Activated T-cell treated with anti-CD3 and anti-CD28 coated beads, Interleukin-2, amount 50 U/mL, for 72 hours (primary cell): ENCODE results near the gene ELN. TPM values are rescaled to one million over a fixed set of nuclear protein-coding genes. Genes with fewer than 3 reads are reported as not detected.
"Not testable (repeated sequence)": the region's sequence is repeated elsewhere in the genome, so short reads cannot be mapped to it uniquely, and the experiment has no call there.

Source experiments
- ATAC-seq, 2 donors: fragments of 150-1000 bp; cut with Tn5 transposase; replicated peaks in 1 of 2; 2 replicates each; pipeline ENCODE4 v1.10.0; 2021; ENCODE audit warnings: moderate library complexity in 2 of 2, mild to moderate bottlenecking in 1 of 2
- DNase-seq, 2 donors: peaks; one replicate each; pipeline ENCODE4 v3.0.0; 2021 to 2022; ENCODE audit warnings: mixed read lengths in 1 of 2
- H3K27ac Mint-ChIP-seq: one replicate; pipeline ENCODE4 v1.8.0; 2022; ENCODE audit warnings: mild to moderate bottlenecking, moderate library complexity, mixed read lengths
- H3K27me3 Mint-ChIP-seq: one replicate; pipeline ENCODE4 v1.8.0; 2022; ENCODE audit warnings: low read depth, mixed read lengths
- H3K36me3 Mint-ChIP-seq, 2 donors: one replicate each; pipeline ENCODE4 v1.8.0; 2022; ENCODE audit warnings: mixed read lengths in 2 of 2, mild to moderate bottlenecking in 1 of 2; ENCODE audit not compliant: insufficient read depth in 2 of 2
- H3K4me1 Mint-ChIP-seq: one replicate; pipeline ENCODE4 v1.8.0; 2022; ENCODE audit warnings: low read depth, mixed read lengths
- H3K4me3 Mint-ChIP-seq, 2 donors: one replicate each; pipeline ENCODE4 v1.8.0; 2022; ENCODE audit warnings: mild to moderate bottlenecking in 2 of 2, mixed read lengths in 2 of 2, moderate library complexity in 2 of 2
- H3K9me3 Mint-ChIP-seq, 2 donors: one replicate each; pipeline ENCODE4 v1.8.0; 2022; ENCODE audit warnings: mixed read lengths in 2 of 2
- total RNA-seq, 2 donors: library from RNA; stranded (reverse); gene quantifications; one replicate each; pipeline ENCODE4 v1.2.3, GENCODE V29; 2022

ELN gene
- total RNA-seq, 2 donors from 2014 or later: not detected

- ATAC-seq (no peak), DNase-seq (no peak)
- peaks cover 7% of the 10 kb centered on the region for H3K4me1 Mint-ChIP-seq
- H3K9me3 Mint-ChIP-seq: no peaks in the 10 kb centered on the region
- no peaks in the 10 kb centered on the region for H3K36me3 Mint-ChIP-seq
- no peaks in the 10 kb centered on the region for H3K27me3 Mint-ChIP-seq
- H3K4me3 Mint-ChIP-seq: no peak overlapping the region
- H3K27ac Mint-ChIP-seq: no peak overlapping the region
These were observed 21.3 kb upstream of the ELN start for GRCh38 chr7:74006451-74007241.

- Mint-ChIP-seq H3K9me3 (no peaks in the 10 kb centered on the region), H3K27me3 (no peaks in the 10 kb centered on the region), H3K4me3 (no peak overlapping the region), H3K27ac (no peak overlapping the region), H3K4me1 (peaks cover 7% of the 10 kb centered on the region), H3K36me3 (no peaks in the 10 kb centered on the region)
- ATAC-seq (no peak), DNase-seq (no peak)
These were observed 20.8 kb upstream of the ELN start for GRCh38 chr7:74007242-74007567.

- Mint-ChIP-seq H3K27me3 (no peaks in the 10 kb centered on the region), H3K9me3 (no peaks in the 10 kb centered on the region), H3K36me3 (no peaks in the 10 kb centered on the region), H3K4me3 (no peak overlapping the region), H3K27ac (no peak overlapping the region), H3K4me1 (no peaks in the 10 kb centered on the region)
- ATAC-seq (no peak), DNase-seq (no peak)
These were observed 19.3 kb upstream of the ELN start for GRCh38 chr7:74008687-74009086.

- no peaks in the 10 kb centered on the region for H3K9me3 Mint-ChIP-seq
- H3K27me3 Mint-ChIP-seq: no peaks in the 10 kb centered on the region
- H3K4me1 Mint-ChIP-seq: no peaks in the 10 kb centered on the region
- no peaks in the 10 kb centered on the region for H3K36me3 Mint-ChIP-seq
- no peak overlapping the region for H3K27ac Mint-ChIP-seq
- no peak overlapping the region for H3K4me3 Mint-ChIP-seq
- DNase-seq (no peak), ATAC-seq (no peak)
These were observed 18.3 kb upstream of the ELN start for GRCh38 chr7:74009719-74010118.

- no peak overlapping the region for H3K4me3 Mint-ChIP-seq
- no peak overlapping the region for H3K27ac Mint-ChIP-seq
- no peaks in the 10 kb centered on the region for H3K36me3 Mint-ChIP-seq
- no peaks in the 10 kb centered on the region for H3K27me3 Mint-ChIP-seq
- H3K9me3 Mint-ChIP-seq: no peaks in the 10 kb centered on the region
- no peaks in the 10 kb centered on the region for H3K4me1 Mint-ChIP-seq
- ATAC-seq (no peak), DNase-seq (no peak)
These were observed 17.6 kb upstream of the ELN start for GRCh38 chr7:74010407-74010806.

GRCh38 chr7:74011421-74011820 lies 16.6 kb upstream of the ELN start:
- not testable (repeated sequence) for H3K4me1 Mint-ChIP-seq, H3K27ac Mint-ChIP-seq, H3K9me3 Mint-ChIP-seq, DNase-seq, H3K36me3 Mint-ChIP-seq, ATAC-seq, H3K4me3 Mint-ChIP-seq, H3K27me3 Mint-ChIP-seq

GRCh38 chr7:74012842-74013249 lies 15.1 kb upstream of the ELN start:
- Mint-ChIP-seq H3K4me3 (no peak overlapping the region), H3K9me3 (no peaks in the 10 kb centered on the region)
- ATAC-seq: peak in 1 of 2 donors; percentile 35

GRCh38 chr7:74013539-74014272 lies 14.3 kb upstream of the ELN start:
- DNase-seq (no peak), ATAC-seq (no peak)
- H3K27me3 Mint-ChIP-seq: no peaks in the 10 kb centered on the region
- no peak overlapping the region for H3K4me3 Mint-ChIP-seq
- H3K9me3 Mint-ChIP-seq: no peaks in the 10 kb centered on the region
- H3K4me1 Mint-ChIP-seq: no peaks in the 10 kb centered on the region
- no peaks in the 10 kb centered on the region for H3K36me3 Mint-ChIP-seq
- no peak overlapping the region for H3K27ac Mint-ChIP-seq

More at GRCh38 chr7:74012842-74013249, 15.1 kb upstream of the ELN start:
- H3K27me3 Mint-ChIP-seq: no peaks in the 10 kb centered on the region
- DNase-seq: no peak
- no peak overlapping the region for H3K27ac Mint-ChIP-seq
- no peaks in the 10 kb centered on the region for H3K36me3 Mint-ChIP-seq
- no peaks in the 10 kb centered on the region for H3K4me1 Mint-ChIP-seq

- no peak overlapping the region for H3K4me3 Mint-ChIP-seq
- no peak overlapping the region for H3K27ac Mint-ChIP-seq
- H3K4me1 Mint-ChIP-seq: no peaks in the 10 kb centered on the region
- no peaks in the 10 kb centered on the region for H3K9me3 Mint-ChIP-seq
- DNase-seq (no peak), ATAC-seq (no peak)
- no peaks in the 10 kb centered on the region for H3K27me3 Mint-ChIP-seq
- H3K36me3 Mint-ChIP-seq: no peaks in the 10 kb centered on the region
These were observed 13.0 kb upstream of the ELN start for GRCh38 chr7:74014931-74015330.

GRCh38 chr7:74015670-74016069 lies 12.3 kb upstream of the ELN start:
- Mint-ChIP-seq H3K4me1 (no peaks in the 10 kb centered on the region), H3K9me3 (no peaks in the 10 kb centered on the region), H3K4me3 (no peak overlapping the region), H3K36me3 (no peaks in the 10 kb centered on the region), H3K27me3 (no peaks in the 10 kb centered on the region), H3K27ac (no peak overlapping the region)
- ATAC-seq (no peak), DNase-seq (no peak)

- no peak overlapping the region for H3K4me3 Mint-ChIP-seq
- no peaks in the 10 kb centered on the region for H3K27me3 Mint-ChIP-seq
- H3K4me1 Mint-ChIP-seq: no peaks in the 10 kb centered on the region
- no peaks in the 10 kb centered on the region for H3K9me3 Mint-ChIP-seq
- no peak for ATAC-seq
- no peak overlapping the region for H3K27ac Mint-ChIP-seq
- H3K36me3 Mint-ChIP-seq: no peaks in the 10 kb centered on the region
- DNase-seq: no peak
These were observed 10.8 kb upstream of the ELN start for GRCh38 chr7:74017125-74017524.

- DNase-seq: no peak
- peaks cover 1% of the 10 kb centered on the region for H3K27me3 Mint-ChIP-seq
- no peaks in the 10 kb centered on the region for H3K4me1 Mint-ChIP-seq
- H3K36me3 Mint-ChIP-seq: no peaks in the 10 kb centered on the region
- H3K4me3 Mint-ChIP-seq: no peak overlapping the region
- no peak for ATAC-seq
- H3K27ac Mint-ChIP-seq: no peak overlapping the region
- H3K9me3 Mint-ChIP-seq: no peaks in the 10 kb centered on the region
These were observed 9.6 kb upstream of the ELN start for GRCh38 chr7:74018246-74018895.

- no peaks in the 10 kb centered on the region for H3K36me3 Mint-ChIP-seq
- H3K27ac Mint-ChIP-seq: no peak overlapping the region
- H3K4me1 Mint-ChIP-seq: no peaks in the 10 kb centered on the region
- peaks cover 9% of the 10 kb centered on the region for H3K27me3 Mint-ChIP-seq
- DNase-seq (no peak), ATAC-seq (no peak)
- H3K4me3 Mint-ChIP-seq: no peak overlapping the region
- no peaks in the 10 kb centered on the region for H3K9me3 Mint-ChIP-seq
These were observed 8.8 kb upstream of the ELN start for GRCh38 chr7:74019149-74019548.
